CD14-positive monocyte (primary cell): ENCODE results near the gene FAXC. TPM values are rescaled to one million over a fixed set of nuclear protein-coding genes. Genes with fewer than 3 reads are reported as not detected.

Source experiments
- DNase-seq, 3 donors: peaks; one replicate each; pipeline ENCODE4 v3.0.0-alpha.2; 2011 to 2022
- H2AFZ ChIP-seq: 2 replicates; pipeline ENCODE4 v1.6.0; 2012; ENCODE audit warnings: mild to moderate bottlenecking, low read depth, low read length, inconsistent platforms; ENCODE audit not compliant: insufficient read depth, poor library complexity, severe bottlenecking
- H3K27ac ChIP-seq, 2 donors: 1 replicate in 1 of 2; 2 replicates in 1 of 2; pipeline ENCODE4 v1.5.1; 2012 to 2013; ENCODE audit warnings: low read length in 2 of 2, control low read depth in 1 of 2, inconsistent platforms in 1 of 2, low read depth in 1 of 2, mild to moderate bottlenecking in 1 of 2
- H3K27me3 ChIP-seq, 2 donors: one replicate each; pipeline versions ENCODE4 v1.6.0 to v1.6.1; 2011 to 2013; ENCODE audit warnings: low read length in 2 of 2; ENCODE audit not compliant: control insufficient read depth in 2 of 2, insufficient read depth in 2 of 2
- H3K36me3 ChIP-seq, 2 donors: replicated peaks in 1 of 2; 1 replicate in 1 of 2; 2 replicates in 1 of 2; pipeline versions ENCODE4 v1.5.1 to v1.6.1; 2012 to 2013; ENCODE audit warnings: low read length in 2 of 2, control low read depth in 1 of 2, inconsistent platforms in 1 of 2, mild to moderate bottlenecking in 1 of 2; ENCODE audit not compliant: insufficient read depth in 2 of 2, control insufficient read depth in 1 of 2
- H3K4me1 ChIP-seq, 2 donors: 1 replicate in 1 of 2; 2 replicates in 1 of 2; pipeline versions ENCODE4 v1.5.1 to v1.6.1; 2012 to 2013; ENCODE audit warnings: low read length in 2 of 2, control low read depth in 1 of 2, inconsistent platforms in 1 of 2, mild to moderate bottlenecking in 1 of 2, moderate library complexity in 1 of 2; ENCODE audit not compliant: insufficient read depth in 2 of 2, control insufficient read depth in 1 of 2
- H3K4me2 ChIP-seq: replicated peaks from 2 replicates; pipeline ENCODE3; 2012; ENCODE audit warnings: low read length, moderate library complexity, mild to moderate bottlenecking; ENCODE audit not compliant: poor library complexity, severe bottlenecking; ENCODE audit errors: extremely low read depth
- H3K4me3 ChIP-seq, 3 experiments: fragments of 200-600 bp in 1 of 3; sonication (generic) in 1 of 3; replicated peaks in 1 of 3; 1 replicate in 2 of 3; 2 replicates in 1 of 3; pipeline ENCODE4 v1.5.1; 2011 to 2013; ENCODE audit warnings: low read length in 3 of 3, mild to moderate bottlenecking in 3 of 3, control low read depth in 2 of 3, low read depth in 2 of 3, inconsistent platforms in 1 of 3, moderate library complexity in 1 of 3
- H3K79me2 ChIP-seq: 2 replicates; pipeline ENCODE4 v1.6.0; 2012; ENCODE audit warnings: mild to moderate bottlenecking, control low read depth, inconsistent platforms, low read length, moderate library complexity; ENCODE audit not compliant: insufficient read depth
- H3K9ac ChIP-seq: 2 replicates; pipeline ENCODE4 v1.6.0; 2017; ENCODE audit warnings: low read length, mild to moderate bottlenecking; ENCODE audit not compliant: insufficient read depth, poor library complexity, severe bottlenecking
- H3K9me3 ChIP-seq, 2 donors: replicated peaks in 1 of 2; 1 replicate in 1 of 2; 2 replicates in 1 of 2; pipeline versions ENCODE4 v1.5.1 to v1.6.1; 2012 to 2013; ENCODE audit warnings: low read length in 2 of 2, control low read depth in 1 of 2; ENCODE audit not compliant: control insufficient read depth in 1 of 2, insufficient read depth in 1 of 2
- H4K20me1 ChIP-seq: 2 replicates; pipeline ENCODE4 v1.6.0; 2012; ENCODE audit warnings: mild to moderate bottlenecking, low read length, control low read depth, moderate library complexity; ENCODE audit not compliant: insufficient read depth
- H3K27ac Mint-ChIP-seq, 7 donors: one replicate each; pipeline ENCODE4 v1.8.0; 2020; ENCODE audit warnings: mild to moderate bottlenecking in 7 of 7, mixed read lengths in 7 of 7, moderate library complexity in 6 of 7, inconsistent platforms in 2 of 7
- H3K27me3 Mint-ChIP-seq, 3 donors: one replicate each; pipeline ENCODE4 v1.8.0; 2021 to 2022; ENCODE audit warnings: low read depth in 3 of 3, mild to moderate bottlenecking in 3 of 3, mixed read lengths in 3 of 3, moderate library complexity in 3 of 3, inconsistent platforms in 1 of 3
- H3K36me3 Mint-ChIP-seq, 2 donors: one replicate each; pipeline ENCODE4 v1.8.0; 2020; ENCODE audit warnings: mixed read lengths in 2 of 2, inconsistent platforms in 1 of 2, mild to moderate bottlenecking in 1 of 2
- H3K4me1 Mint-ChIP-seq: one replicate; pipeline ENCODE4 v1.8.0; 2020; ENCODE audit warnings: mild to moderate bottlenecking, mixed read lengths
- H3K4me3 Mint-ChIP-seq, 2 donors: one replicate each; pipeline ENCODE4 v1.8.0; 2020; ENCODE audit warnings: mild to moderate bottlenecking in 2 of 2, mixed read lengths in 2 of 2, moderate library complexity in 1 of 2
- H3K9me3 Mint-ChIP-seq, 7 donors: one replicate each; pipeline ENCODE4 v1.8.0; 2020 to 2022; ENCODE audit warnings: mixed read lengths in 7 of 7, mild to moderate bottlenecking in 6 of 7, moderate library complexity in 6 of 7, inconsistent platforms in 2 of 7
- WGBS: methylation state at CpG from one replicate; pipeline ENCODE4 v1.1.5; 2013; ENCODE audit warnings: missing lambda C conversion rate; ENCODE audit not compliant: insufficient coverage; 5-methylcytosine and 5-hydroxymethylcytosine counted together
- intact Hi-C, 2 donors: fragments of 100-400 bp; cut with micrococcal nuclease; formaldehyde crosslinking; loops; one replicate each; pipeline versions ENCODE4 v1.15.0 to v1.15.1; 2023
- polyA plus RNA-seq, 3 donors: library from polyadenylated mRNA; depleted of rRNA in 1 of 3; unstranded in 2 of 3; stranded (reverse) in 1 of 3; fragments of 300-500 nt in 2 of 3; fragments of >200 nt in 1 of 3; fragmentation: Illumina TruSeq in 2 of 3; gene quantifications; 1 replicate in 2 of 3; 2 replicates in 1 of 3; pipeline ENCODE4 v1.2.3, GENCODE V29; 2012 to 2021
- TF ChIP-seq, protein P1 (sequence below): fragments of 200-600 bp; IDR thresholded peaks from one replicate; pipeline ENCODE4 v1.8.0; 2022; ENCODE audit warnings: antibody characterized with exemption, mild to moderate bottlenecking

The FAXC gene
- polyA plus RNA-seq, 3 donors, result not detected

DNA sequence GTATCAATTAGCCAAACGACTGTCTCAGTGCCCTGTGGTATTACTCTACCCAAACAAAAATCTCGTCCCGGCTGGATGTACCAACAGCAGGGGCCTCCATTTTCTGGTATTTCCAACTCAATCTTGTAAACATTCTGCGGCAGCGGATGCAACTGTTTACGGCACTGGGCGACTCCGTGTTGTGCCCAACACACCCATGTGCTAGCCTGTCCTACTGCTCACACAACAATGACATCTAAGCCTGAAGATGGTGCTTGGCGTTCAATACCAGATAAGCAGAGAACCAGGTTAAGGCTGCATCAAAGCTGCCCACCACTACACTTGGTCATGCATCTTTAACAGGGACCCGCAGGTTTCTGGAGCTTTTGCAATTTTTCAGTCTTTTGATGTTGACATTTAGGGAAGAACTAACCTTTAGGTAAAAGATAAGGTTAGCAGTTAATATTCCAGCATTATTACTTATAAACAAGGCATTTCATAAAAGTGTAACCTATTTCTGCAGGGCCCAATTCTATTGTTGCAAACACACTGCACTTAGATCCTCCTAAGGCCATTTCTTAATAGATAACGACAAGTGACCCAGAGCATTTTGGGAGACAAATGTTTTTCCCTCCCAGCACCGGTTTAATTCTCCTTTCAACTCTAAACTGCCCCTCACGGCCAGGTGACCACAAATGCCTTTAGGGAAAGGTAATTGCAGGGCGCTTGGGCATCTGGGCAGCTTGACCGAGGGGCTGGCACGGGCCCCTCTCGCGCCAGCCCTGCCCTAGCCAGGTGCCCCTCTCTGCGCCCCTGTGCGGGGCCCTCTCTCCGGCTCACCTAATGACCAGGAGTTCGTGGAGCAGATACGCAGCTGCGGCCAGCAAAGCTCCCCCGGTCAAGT, 945 bp downstream of the FAXC start:
- Histone ChIP-seq H3K4me1 (peaks cover 0 to 5% of the 10 kb centered on the region in 2 donors), H3K79me2 (no peaks in the 10 kb centered on the region), H2AFZ (no peak overlapping the region), H3K9ac (no peak overlapping the region), H3K27ac (no peak overlapping the region), H3K4me3 (no peak overlapping the region), H4K20me1 (no peaks in the 10 kb centered on the region), H3K4me2 (peak overlapping the region; percentile 57), H3K9me3 (peaks cover 0 to 10% of the 10 kb centered on the region in 2 donors), H3K36me3 (no peaks in the 10 kb centered on the region), H3K27me3 (peaks cover 45 to 64% of the 10 kb centered on the region in 2 donors)
- Mint-ChIP-seq H3K27me3 (peaks cover 48 to 80% (median 73%) of the 10 kb centered on the region in 3 donors), H3K9me3 (peaks cover 0 to 7% (median 0%) of the 10 kb centered on the region in 7 donors), H3K4me1 (peaks cover 7% of the 10 kb centered on the region), H3K36me3 (no peaks in the 10 kb centered on the region), H3K27ac (no peak overlapping the region), H3K4me3 (peak overlapping the region in 1 of 2 donors; percentile 78)
- WGBS, result 59% methylated on average over 21 of the region's 25 CpGs
- TF ChIP-seq, protein P1, sequence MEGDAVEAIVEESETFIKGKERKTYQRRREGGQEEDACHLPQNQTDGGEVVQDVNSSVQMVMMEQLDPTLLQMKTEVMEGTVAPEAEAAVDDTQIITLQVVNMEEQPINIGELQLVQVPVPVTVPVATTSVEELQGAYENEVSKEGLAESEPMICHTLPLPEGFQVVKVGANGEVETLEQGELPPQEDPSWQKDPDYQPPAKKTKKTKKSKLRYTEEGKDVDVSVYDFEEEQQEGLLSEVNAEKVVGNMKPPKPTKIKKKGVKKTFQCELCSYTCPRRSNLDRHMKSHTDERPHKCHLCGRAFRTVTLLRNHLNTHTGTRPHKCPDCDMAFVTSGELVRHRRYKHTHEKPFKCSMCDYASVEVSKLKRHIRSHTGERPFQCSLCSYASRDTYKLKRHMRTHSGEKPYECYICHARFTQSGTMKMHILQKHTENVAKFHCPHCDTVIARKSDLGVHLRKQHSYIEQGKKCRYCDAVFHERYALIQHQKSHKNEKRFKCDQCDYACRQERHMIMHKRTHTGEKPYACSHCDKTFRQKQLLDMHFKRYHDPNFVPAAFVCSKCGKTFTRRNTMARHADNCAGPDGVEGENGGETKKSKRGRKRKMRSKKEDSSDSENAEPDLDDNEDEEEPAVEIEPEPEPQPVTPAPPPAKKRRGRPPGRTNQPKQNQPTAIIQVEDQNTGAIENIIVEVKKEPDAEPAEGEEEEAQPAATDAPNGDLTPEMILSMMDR, result no peak
- intact Hi-C loops, result no loop called here
- DNase-seq, result no peak

DNA sequence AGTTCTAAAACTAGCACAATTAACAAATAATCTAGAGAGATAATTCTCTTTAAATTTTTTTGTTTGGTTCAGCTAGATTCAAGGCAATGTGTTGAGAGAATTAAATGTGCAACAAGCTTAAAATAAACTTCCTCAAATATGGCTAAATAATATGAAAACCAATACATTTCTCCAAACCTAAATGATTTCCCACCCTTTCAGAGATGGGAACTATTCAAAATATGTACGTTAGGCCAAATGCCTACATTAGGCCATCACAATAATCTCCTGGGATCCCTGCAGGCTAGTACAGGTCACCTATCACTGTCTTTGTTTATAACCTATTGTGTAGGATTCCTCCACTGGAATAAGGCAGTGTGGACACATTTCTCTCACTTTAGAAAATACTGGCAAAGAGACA, 1.7 kb downstream of the FAXC start:
- Histone ChIP-seq H2AFZ (no peak overlapping the region), H3K9me3 (peaks cover 0 to 10% of the 10 kb centered on the region in 2 donors), H3K4me1 (peaks cover 0 to 5% of the 10 kb centered on the region in 2 donors), H3K27ac (no peak overlapping the region), H3K79me2 (no peaks in the 10 kb centered on the region), H3K27me3 (peaks cover 45 to 64% of the 10 kb centered on the region in 2 donors), H4K20me1 (no peaks in the 10 kb centered on the region), H3K4me2 (no peak overlapping the region), H3K9ac (no peak overlapping the region), H3K4me3 (no peak overlapping the region), H3K36me3 (no peaks in the 10 kb centered on the region)
- TF ChIP-seq, protein P1, result no peak
- Mint-ChIP-seq H3K4me3 (peak overlapping the region in 1 of 2 donors; percentile 60), H3K9me3 (peaks cover 0 to 7% (median 0%) of the 10 kb centered on the region in 7 donors), H3K4me1 (peaks cover 7% of the 10 kb centered on the region), H3K27me3 (peaks cover 48 to 76% (median 68%) of the 10 kb centered on the region in 3 donors), H3K27ac (no peak overlapping the region), H3K36me3 (no peaks in the 10 kb centered on the region)
- no peak for DNase-seq
- WGBS, result 80% methylated on average over 1 of the region's 1 CpG
- intact Hi-C loops, result no loop called here
